HG03175 (cell line): ENCODE results near the gene GPR183.

Experiments used
- ATAC-seq: cut with Tn5 transposase; IDR thresholded peaks from one replicate; pipeline ENCODE4 v1.9.1; 2021; ENCODE audit warnings: mild to moderate bottlenecking, moderate library complexity; ENCODE audit not compliant: unreplicated experiment

Gene GPR183

GRCh38 chr13:99273128-99273527, 34.1 kb downstream of the GPR183 start:
- ATAC-seq: no peak

GRCh38 chr13:99272481-99272880, 34.7 kb downstream of the GPR183 start:
- no peak for ATAC-seq

- ATAC-seq: no peak
These were observed 36.0 kb downstream of the GPR183 start for GRCh38 chr13:99271249-99271648.

GRCh38 chr13:99270518-99270917, 36.7 kb downstream of the GPR183 start:
- no peak for ATAC-seq

- peak; percentile 70 for ATAC-seq
These were observed 37.5 kb downstream of the GPR183 start for GRCh38 chr13:99269627-99270241.

- ATAC-seq: no peak
These were observed 38.4 kb downstream of the GPR183 start for GRCh38 chr13:99268822-99269221.

GRCh38 chr13:99267927-99268326, 39.3 kb downstream of the GPR183 start:
- ATAC-seq: no peak

- no peak for ATAC-seq
These were observed 40.4 kb downstream of the GPR183 start for GRCh38 chr13:99266827-99267226.

- no peak for ATAC-seq
These were observed 41.3 kb downstream of the GPR183 start for GRCh38 chr13:99265821-99266426.

- no peak for ATAC-seq
These were observed 41.9 kb downstream of the GPR183 start for GRCh38 chr13:99265162-99265800.

- no peak for ATAC-seq
These were observed 43.1 kb downstream of the GPR183 start for GRCh38 chr13:99264051-99264450.

GRCh38 chr13:99263126-99263785, 43.9 kb downstream of the GPR183 start:
- ATAC-seq: no peak

- no peak for ATAC-seq
These were observed 46.1 kb downstream of the GPR183 start for GRCh38 chr13:99261059-99261458.

- no peak for ATAC-seq
These were observed 47.0 kb downstream of the GPR183 start for GRCh38 chr13:99260216-99260615.

- ATAC-seq: peak; percentile 63
These were observed 48.3 kb downstream of the GPR183 start for GRCh38 chr13:99258946-99259345.

- ATAC-seq: peak; percentile 87
These were observed 48.9 kb downstream of the GPR183 start, which contains the start of gene GPR18 for GRCh38 chr13:99258210-99258860. GPR18 (minus strand) TSS chr13:99258379; CDS start chr13:99255872, 2,507 bp downstream.

GRCh38 chr13:99257291-99257690, 49.9 kb downstream of the GPR183 start:
- no peak for ATAC-seq

- peak; percentile 26 for ATAC-seq
These were observed 50.5 kb downstream of the GPR183 start for GRCh38 chr13:99256709-99257108.

- no peak for ATAC-seq
These were observed 50.9 kb downstream of the GPR183 start for GRCh38 chr13:99256283-99256682.

- no peak for ATAC-seq
These were observed 51.9 kb downstream of the GPR183 start for GRCh38 chr13:99255271-99255670.

- ATAC-seq: no peak
These were observed 52.4 kb downstream of the GPR183 start for GRCh38 chr13:99254830-99255229.
